ENCODE data around the gene OLIG1. TPM values are rescaled to one million over a fixed set of nuclear protein-coding genes. Genes with fewer than 3 reads are reported as not detected.

The OLIG1 gene
- total and polyA plus RNA-seq, 10 of the 15 experiments (the other 5 are each of a cell fraction or from before 2014, with no cell fraction given): not detected

DNA sequence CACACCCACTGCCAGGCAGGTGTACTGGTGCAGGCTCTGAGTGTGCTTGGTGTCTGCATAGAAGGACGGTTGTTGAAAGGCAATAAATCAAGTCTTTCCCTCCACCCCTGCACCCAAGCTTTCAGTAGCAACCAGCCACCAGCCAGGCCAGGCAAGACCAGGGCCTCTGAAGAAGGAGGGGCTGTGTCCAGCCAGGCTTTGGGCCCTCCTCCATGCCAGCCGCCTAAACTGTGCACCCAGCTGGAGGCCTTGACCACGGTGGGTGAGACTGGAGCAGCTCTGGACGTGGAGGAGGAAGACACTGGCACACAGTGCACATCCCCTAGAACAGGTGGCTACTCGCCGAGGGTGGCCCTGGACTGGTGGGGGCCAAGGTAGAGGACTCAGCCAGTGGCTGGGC lies 39.3 kb upstream of the OLIG1 start:
- RAD21 ChIA-PET (ENCODE audit: unreplicated experiment): no interaction called here
- no peak for FAIRE-seq
- intact Hi-C loops (cut with micrococcal nuclease; ENCODE audit: unreplicated experiment) (no loop called here), in situ Hi-C loops (cut with MboI) (no loop called here)
- Histone ChIP-seq H3K9me3 (replicated peaks; ENCODE audit: control insufficient read depth, insufficient read depth, low read length) (no peaks in the 10 kb centered on the region; the same call in 2 of the 3 replicates), H3K4me2 (ENCODE audit: control insufficient read depth, insufficient read depth) (no peak overlapping the region), H3K27me3 (replicated peaks in 1 of 2; ENCODE audit: control insufficient read depth in 2 of 2, insufficient read depth in 2 of 2, low read length in 1 of 2) (peaks cover 17 to 22% of the 10 kb centered on the region in 2 experiments; a peak in 3 of 4 replicates), H3K27ac (ENCODE audit: control insufficient read depth, insufficient read depth) (no peak overlapping the region), H4K20me1 (ENCODE audit: control insufficient read depth, insufficient read depth) (no peaks in the 10 kb centered on the region), H2AFZ (ENCODE audit: control insufficient read depth, low read depth, low read length) (no peak overlapping the region), H3K36me3 (ENCODE audit: control insufficient read depth in 2 of 2, insufficient read depth in 2 of 2, low read length in 1 of 2) (no peaks in the 10 kb centered on the region; a peak in 1 of 4 replicates), H3K4me3 (no peak overlapping the region), H3K4me1 (ENCODE audit: control insufficient read depth, insufficient read depth, low read length) (no peaks in the 10 kb centered on the region), H3K9ac (ENCODE audit: control insufficient read depth, insufficient read depth, low read length) (no peak overlapping the region), H3K79me2 (ENCODE audit: control insufficient read depth, insufficient read depth, low read length) (no peaks in the 10 kb centered on the region)
- no peak for DNase-seq (ENCODE audit: low read depth, low spot score)
- SMC1A ChIA-PET (ENCODE audit: uncharacterized antibody, unreplicated experiment): no interaction called here
- no TSS peak for BruUV-seq (replicated peaks)
- WGBS (ENCODE audit: insufficient coverage, insufficient replicate concordance, low lambda C conversion rate, missing lambda C conversion rate): 21% methylated on average over 6 of the region's 6 CpGs
- ATAC-seq: no peak
- POLR2A ChIA-PET: interaction anchor here (0.6 kb wide), 1 partner anchor 383 kb away, joined by 4 read pairs; no protein-coding TSS in a partner anchor
- CTCF ChIA-PET: interaction anchor here (1.2 kb wide), 1 partner anchor 37 kb away, joined by 3 read pairs; no protein-coding TSS in a partner anchor
- TF ChIP-seq NFYB (IDR thresholded peaks at IDR 0.05; ENCODE audit: insufficient read depth, low read depth, low read length) (no peak), SUZ12 (IDR thresholded peaks at IDR 0.05; ENCODE audit: unreplicated experiment) (no peak), GABPA (IDR thresholded peaks at IDR 0.05; ENCODE audit: low read depth) (no peak), POLR2AphosphoS5 (IDR thresholded peaks at IDR 0.05; ENCODE audit: low read length) (no peak), SPI1 (IDR thresholded peaks at IDR 0.05; ENCODE audit: borderline replicate concordance, insufficient read depth, low read depth, low read length) (no peak), ZNF207 (IDR thresholded peaks at IDR 0.05; ENCODE audit: borderline replicate concordance) (no peak), BRCA1 (IDR thresholded peaks at IDR 0.05; ENCODE audit: low read depth, low read length) (no peak), BACH1 (IDR thresholded peaks at IDR 0.05; ENCODE audit: borderline replicate concordance) (no peak), HCFC1 (IDR thresholded peaks at IDR 0.05; ENCODE audit: low read length) (no peak), RELB (IDR thresholded peaks at IDR 0.05; ENCODE audit: low read depth) (no peak), CBFB (IDR thresholded peaks at IDR 0.05; ENCODE audit: low read depth) (no peak), WRNIP1 (IDR thresholded peaks at IDR 0.05; ENCODE audit: borderline replicate concordance, low read depth, low read length) (no peak)
- TF ChIP-seq, protein P1, sequence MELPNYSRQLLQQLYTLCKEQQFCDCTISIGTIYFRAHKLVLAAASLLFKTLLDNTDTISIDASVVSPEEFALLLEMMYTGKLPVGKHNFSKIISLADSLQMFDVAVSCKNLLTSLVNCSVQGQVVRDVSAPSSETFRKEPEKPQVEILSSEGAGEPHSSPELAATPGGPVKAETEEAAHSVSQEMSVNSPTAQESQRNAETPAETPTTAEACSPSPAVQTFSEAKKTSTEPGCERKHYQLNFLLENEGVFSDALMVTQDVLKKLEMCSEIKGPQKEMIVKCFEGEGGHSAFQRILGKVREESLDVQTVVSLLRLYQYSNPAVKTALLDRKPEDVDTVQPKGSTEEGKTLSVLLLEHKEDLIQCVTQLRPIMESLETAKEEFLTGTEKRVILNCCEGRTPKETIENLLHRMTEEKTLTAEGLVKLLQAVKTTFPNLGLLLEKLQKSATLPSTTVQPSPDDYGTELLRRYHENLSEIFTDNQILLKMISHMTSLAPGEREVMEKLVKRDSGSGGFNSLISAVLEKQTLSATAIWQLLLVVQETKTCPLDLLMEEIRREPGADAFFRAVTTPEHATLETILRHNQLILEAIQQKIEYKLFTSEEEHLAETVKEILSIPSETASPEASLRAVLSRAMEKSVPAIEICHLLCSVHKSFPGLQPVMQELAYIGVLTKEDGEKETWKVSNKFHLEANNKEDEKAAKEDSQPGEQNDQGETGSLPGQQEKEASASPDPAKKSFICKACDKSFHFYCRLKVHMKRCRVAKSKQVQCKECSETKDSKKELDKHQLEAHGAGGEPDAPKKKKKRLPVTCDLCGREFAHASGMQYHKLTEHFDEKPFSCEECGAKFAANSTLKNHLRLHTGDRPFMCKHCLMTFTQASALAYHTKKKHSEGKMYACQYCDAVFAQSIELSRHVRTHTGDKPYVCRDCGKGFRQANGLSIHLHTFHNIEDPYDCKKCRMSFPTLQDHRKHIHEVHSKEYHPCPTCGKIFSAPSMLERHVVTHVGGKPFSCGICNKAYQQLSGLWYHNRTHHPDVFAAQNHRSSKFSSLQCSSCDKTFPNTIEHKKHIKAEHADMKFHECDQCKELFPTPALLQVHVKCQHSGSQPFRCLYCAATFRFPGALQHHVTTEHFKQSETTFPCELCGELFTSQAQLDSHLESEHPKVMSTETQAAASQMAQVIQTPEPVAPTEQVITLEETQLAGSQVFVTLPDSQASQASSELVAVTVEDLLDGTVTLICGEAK (IDR thresholded peaks at IDR 0.05; ENCODE audit: borderline replicate concordance): no peak
- TF ChIP-seq, protein P2, sequence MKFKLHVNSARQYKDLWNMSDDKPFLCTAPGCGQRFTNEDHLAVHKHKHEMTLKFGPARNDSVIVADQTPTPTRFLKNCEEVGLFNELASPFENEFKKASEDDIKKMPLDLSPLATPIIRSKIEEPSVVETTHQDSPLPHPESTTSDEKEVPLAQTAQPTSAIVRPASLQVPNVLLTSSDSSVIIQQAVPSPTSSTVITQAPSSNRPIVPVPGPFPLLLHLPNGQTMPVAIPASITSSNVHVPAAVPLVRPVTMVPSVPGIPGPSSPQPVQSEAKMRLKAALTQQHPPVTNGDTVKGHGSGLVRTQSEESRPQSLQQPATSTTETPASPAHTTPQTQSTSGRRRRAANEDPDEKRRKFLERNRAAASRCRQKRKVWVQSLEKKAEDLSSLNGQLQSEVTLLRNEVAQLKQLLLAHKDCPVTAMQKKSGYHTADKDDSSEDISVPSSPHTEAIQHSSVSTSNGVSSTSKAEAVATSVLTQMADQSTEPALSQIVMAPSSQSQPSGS (IDR thresholded peaks at IDR 0.05; ENCODE audit: low read length): no peak
